ELR (cell line): ENCODE results near the gene MTCL3.

Experiments used
- DNase-seq: peaks from one replicate; pipeline ENCODE4 v3.0.0-alpha.2; 2015; ENCODE audit warnings: low read depth

Gene MTCL3

GRCh38 chr6:127423921-127424320 lies 95.2 kb downstream of the MTCL3 start:
- no peak for DNase-seq
